H1 (cell line): ENCODE results near the gene MBD1.

Experiments used
- CTCF ChIP-seq, 3 experiments: IDR thresholded peaks; 1 replicate in 2 of 3; 2 replicates in 1 of 3; pipeline versions ENCODE4 v1.5.1 to v1.6.1; 2011; ENCODE audit warnings: low read length in 3 of 3, mild to moderate bottlenecking in 3 of 3, inconsistent platforms in 2 of 3, low read depth in 1 of 3, moderate library complexity in 1 of 3; ENCODE audit not compliant: insufficient read depth in 1 of 3; ENCODE audit errors: control extremely low read depth in 1 of 3
- EP300 ChIP-seq, 2 experiments: IDR thresholded peaks; 1 replicate in 1 of 2; 2 replicates in 1 of 2; pipeline ENCODE4 v1.6.1; 2011 to 2012; ENCODE audit warnings: low read depth in 2 of 2, low read length in 2 of 2, mild to moderate bottlenecking in 2 of 2, borderline replicate concordance in 1 of 2, inconsistent platforms in 1 of 2, moderate library complexity in 1 of 2
- EZH2 ChIP-seq: fragments of 200-600 bp; sonication (generic); IDR thresholded peaks from 2 replicates; pipeline ENCODE4 v1.7.1; 2012; ENCODE audit warnings: low read depth, mild to moderate bottlenecking, moderate library complexity, low read length, inconsistent platforms; ENCODE audit not compliant: severe bottlenecking
- POLR2A ChIP-seq, 2 experiments: IDR thresholded peaks; 1 replicate in 1 of 2; 2 replicates in 1 of 2; pipeline ENCODE4 v1.6.1; 2011; ENCODE audit warnings: low read depth in 2 of 2, low read length in 2 of 2, mild to moderate bottlenecking in 2 of 2; ENCODE audit errors: control extremely low read depth in 1 of 2
- SIN3A ChIP-seq, 2 experiments: IDR thresholded peaks in 1 of 2; conservative IDR thresholded peaks in 1 of 2; 2 replicates each; pipeline ENCODE4 v1.6.1; 2011 to 2012; ENCODE audit warnings: low read length in 2 of 2, improper control_type of control experiment in 1 of 2, low read depth in 1 of 2, mild to moderate bottlenecking in 1 of 2
- ZNF274 ChIP-seq: IDR thresholded peaks from 2 replicates; pipeline ENCODE4 v1.7.0; 2012; ENCODE audit warnings: low read length, borderline replicate concordance; ENCODE audit errors: extremely low read depth

GRCh38 chr18:50268022-50268747, 13.1 kb downstream of the MBD1 start:
- TF ChIP-seq POLR2A (IDR thresholded peaks at IDR 0.05; ENCODE audit: control extremely low read depth in 1 of 2, low read depth in 2 of 2, low read length in 2 of 2) (peak in 1 of 2 experiments; percentile 56; a peak in 1 of 3 replicates), ZNF274 (no peak), SIN3A (conservative IDR thresholded peaks at IDR 0.05 in 1 of 2, IDR thresholded peaks at IDR 0.05 in 1 of 2; ENCODE audit: low read depth in 1 of 2, low read length in 2 of 2) (peak in 1 of 2 experiments; percentile 63; a peak in 1 of 4 replicates), CTCF (IDR thresholded peaks at IDR 0.05; ENCODE audit: control extremely low read depth in 1 of 3, insufficient read depth in 1 of 3, low read depth in 1 of 3, low read length in 3 of 3) (peak; percentile 82 to 86 (median 83)), EZH2 (no peak), EP300 (IDR thresholded peaks at IDR 0.05; ENCODE audit: borderline replicate concordance in 1 of 2, low read depth in 2 of 2, low read length in 2 of 2) (no peak)
